ENCODE measurements around the gene KIF12. TPM values are rescaled to one million over a fixed set of nuclear protein-coding genes. Genes with fewer than 3 reads are reported as not detected.

Gene KIF12
- total and polyA plus RNA-seq, 12 donors, result 0.10 to 0.56 (median 0.30) TPM; not detected in 6

GRCh38 chr9:114069476-114070187, 29.5 kb downstream of the KIF12 start:
- H3K4me1 ChIP-seq (replicated peaks in 1 of 2), result no peaks in the 10 kb centered on the region
- no peak overlapping the region for H3K27ac ChIP-seq
- WGBS, 4 donors, result 84 to 90% (median 88%) methylated on average over 5 to 9 of the region's 9 CpGs
- H3K4me3 ChIP-seq, result no peak overlapping the region
- H3K36me3 ChIP-seq (replicated peaks in 1 of 2), result no peaks in the 10 kb centered on the region
- H3K9me3 ChIP-seq (replicated peaks in 1 of 3), result no peaks in the 10 kb centered on the region
- peak in 1 of 7 donors; percentile 6 for DNase-seq
- TF ChIP-seq CTCF (IDR thresholded peaks at IDR 0.05) (no peak), POLR2A (IDR thresholded peaks at IDR 0.05) (no peak)
- H3K27me3 ChIP-seq, result no peaks in the 10 kb centered on the region
- intact Hi-C loops (cut with DNase I), result no loop called here

DNA sequence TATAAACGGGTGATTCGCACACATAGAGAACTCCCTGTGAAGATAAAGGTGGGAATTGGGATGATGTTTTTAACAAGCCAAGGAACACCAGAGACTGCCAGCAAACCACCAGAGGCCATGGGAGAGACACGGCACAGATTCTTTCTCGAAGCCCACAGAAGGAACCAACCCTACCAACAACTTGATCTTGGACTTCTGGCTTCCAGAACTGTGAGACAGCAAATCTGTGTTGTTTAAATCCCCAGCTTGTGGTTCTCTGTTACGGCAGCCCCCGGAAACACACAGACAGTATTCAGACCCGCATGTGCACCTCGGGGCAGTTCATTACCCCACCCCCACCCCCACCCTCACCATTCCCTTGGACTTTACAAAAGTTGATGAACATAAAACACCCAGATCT, 33.8 kb downstream of the KIF12 start:
- no peaks in the 10 kb centered on the region for H3K9me3 ChIP-seq (replicated peaks in 1 of 3)
- H3K4me3 ChIP-seq, result no peak overlapping the region
- no peak for DNase-seq
- H3K27ac ChIP-seq, result no peak overlapping the region
- no peaks in the 10 kb centered on the region for H3K36me3 ChIP-seq (replicated peaks in 1 of 2)
- TF ChIP-seq CTCF (IDR thresholded peaks at IDR 0.05), result no peak
- no peak for TF ChIP-seq POLR2A (IDR thresholded peaks at IDR 0.05)
- intact Hi-C loops (cut with DNase I), result no loop called here
- no peaks in the 10 kb centered on the region for H3K4me1 ChIP-seq (replicated peaks in 1 of 2)
- no peaks in the 10 kb centered on the region for H3K27me3 ChIP-seq
- 87 to 92% (median 91%) methylated on average over 7 to 8 of the region's 8 CpGs for WGBS, 4 donors

GRCh38 chr9:114061830-114062474, 37.1 kb downstream of the KIF12 start:
- Histone ChIP-seq H3K27me3 (no peaks in the 10 kb centered on the region), H3K4me3 (no peak overlapping the region), H3K9me3 (replicated peaks in 1 of 3) (no peaks in the 10 kb centered on the region), H3K27ac (no peak overlapping the region), H3K4me1 (replicated peaks in 1 of 2) (peaks cover 0 to 14% of the 10 kb centered on the region in 2 donors), H3K36me3 (replicated peaks in 1 of 2) (no peaks in the 10 kb centered on the region)
- 61 to 79% (median 67%) methylated on average over 3 to 4 of the region's 4 CpGs for WGBS, 4 donors
- no peak for DNase-seq
- intact Hi-C loops (cut with DNase I), result no loop called here
- TF ChIP-seq POLR2A (IDR thresholded peaks at IDR 0.05), result no peak
- no peak for TF ChIP-seq CTCF (IDR thresholded peaks at IDR 0.05)

DNA sequence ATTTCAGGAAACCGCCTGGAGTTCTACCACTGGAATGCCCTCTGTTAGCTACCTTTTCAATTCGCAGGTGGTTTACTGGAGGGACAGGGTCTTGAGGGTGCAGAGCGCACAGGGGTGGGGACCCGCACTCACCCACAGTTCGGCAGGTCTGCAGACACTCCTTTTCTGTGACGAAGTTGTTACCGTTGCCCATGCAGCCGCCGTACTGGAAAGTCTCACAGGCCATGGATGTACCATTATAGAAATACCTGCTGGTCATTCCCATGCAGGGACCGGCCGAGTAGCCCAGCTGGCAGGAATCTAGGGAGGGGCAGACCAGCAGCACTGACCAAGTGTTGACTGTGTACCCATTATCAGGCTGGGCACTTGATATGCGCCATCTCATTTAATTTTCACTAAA, 37.8 kb downstream of the KIF12 start:
- H3K4me3 ChIP-seq, result no peak overlapping the region
- DNase-seq, result no peak
- TF ChIP-seq POLR2A (IDR thresholded peaks at IDR 0.05) (no peak), CTCF (IDR thresholded peaks at IDR 0.05) (no peak)
- no peaks in the 10 kb centered on the region for H3K27me3 ChIP-seq
- H3K36me3 ChIP-seq (replicated peaks in 1 of 2), result no peaks in the 10 kb centered on the region
- H3K9me3 ChIP-seq (replicated peaks in 1 of 3), result no peaks in the 10 kb centered on the region
- 93 to 97% (median 95%) methylated on average over 11 to 12 of the region's 12 CpGs for WGBS, 4 donors
- intact Hi-C loops (cut with DNase I), result no loop called here
- no peak overlapping the region for H3K27ac ChIP-seq
- peaks cover 0 to 14% of the 10 kb centered on the region in 2 donors for H3K4me1 ChIP-seq (replicated peaks in 1 of 2)
